ENCODE data around the gene SELENOI. TPM values are rescaled to one million over a fixed set of nuclear protein-coding genes. Genes with fewer than 3 reads are reported as not detected.

The SELENOI gene
- total and polyA plus RNA-seq, 2 donors, result 3.7 to 27.7 TPM

GRCh38 chr2:26394694-26395093 is 48.8 kb downstream of the SELENOI start:
- no peak for DNase-seq (ENCODE audit: extremely low spot score)
- no peaks in the 10 kb centered on the region for H3K36me3 ChIP-seq (ENCODE audit: insufficient read depth)
- H3K4me3 ChIP-seq (ENCODE audit: low read depth, low read length), result no peak overlapping the region
- H3K4me1 ChIP-seq (ENCODE audit: insufficient read depth), result no peaks in the 10 kb centered on the region
- no peak overlapping the region for H3K27ac ChIP-seq (ENCODE audit: low read depth)
- 91% methylated on average over 4 of the region's 4 CpGs for WGBS

GRCh38 chr2:26395394-26395793 is 49.5 kb downstream of the SELENOI start:
- no peaks in the 10 kb centered on the region for H3K36me3 ChIP-seq (ENCODE audit: insufficient read depth)
- DNase-seq (ENCODE audit: extremely low spot score), result no peak
- no peak overlapping the region for H3K4me3 ChIP-seq (ENCODE audit: low read depth, low read length)
- H3K27ac ChIP-seq (ENCODE audit: low read depth), result no peak overlapping the region
- 53% methylated on average over 4 of the region's 4 CpGs for WGBS
- no peaks in the 10 kb centered on the region for H3K4me1 ChIP-seq (ENCODE audit: insufficient read depth)

- DNase-seq (ENCODE audit: extremely low spot score), result no peak
- 90% methylated on average over 5 of the region's 5 CpGs for WGBS
- no peaks in the 10 kb centered on the region for H3K4me1 ChIP-seq (ENCODE audit: insufficient read depth)
- H3K36me3 ChIP-seq (ENCODE audit: insufficient read depth), result no peaks in the 10 kb centered on the region
- no peak overlapping the region for H3K4me3 ChIP-seq (ENCODE audit: low read depth, low read length)
- H3K27ac ChIP-seq (ENCODE audit: low read depth), result no peak overlapping the region
Measured at GRCh38 chr2:26396734-26397298, 50.9 kb downstream of the SELENOI start.

GRCh38 chr2:26399771-26400376 is 53.9 kb downstream of the SELENOI start:
- Histone ChIP-seq H3K36me3 (ENCODE audit: insufficient read depth) (no peaks in the 10 kb centered on the region), H3K4me1 (ENCODE audit: insufficient read depth) (no peaks in the 10 kb centered on the region), H3K27ac (ENCODE audit: low read depth) (no peak overlapping the region), H3K4me3 (ENCODE audit: low read depth, low read length) (no peak overlapping the region)
- no peak for DNase-seq (ENCODE audit: extremely low spot score)
- 45% methylated on average over 4 of the region's 4 CpGs for WGBS

GRCh38 chr2:26400723-26401122 is 54.8 kb downstream of the SELENOI start:
- WGBS, result 88% methylated on average over 5 of the region's 5 CpGs
- no peaks in the 10 kb centered on the region for H3K4me1 ChIP-seq (ENCODE audit: insufficient read depth)

GRCh38 chr2:26401739-26402541 is 56.0 kb downstream of the SELENOI start, which contains the start of gene DRC1:
Gene DRC1, plus strand, starts transcription at chr2:26401920. Its CDS starts 70 bp downstream, at chr2:26401990.
- Histone ChIP-seq H3K36me3 (ENCODE audit: insufficient read depth) (no peaks in the 10 kb centered on the region), H3K4me1 (ENCODE audit: insufficient read depth) (no peaks in the 10 kb centered on the region), H3K27ac (ENCODE audit: low read depth) (no peak within 1 kb of the TSS), H3K4me3 (ENCODE audit: low read depth, low read length) (peak within 1 kb of the TSS; percentile 14)
- 13% methylated on average over 63 of the region's 63 CpGs for WGBS
- DNase-seq (ENCODE audit: extremely low spot score), result peak; percentile 20

More at GRCh38 chr2:26400723-26401122, 54.8 kb downstream of the SELENOI start:
- no peaks in the 10 kb centered on the region for H3K36me3 ChIP-seq (ENCODE audit: insufficient read depth)
- no peak for DNase-seq (ENCODE audit: extremely low spot score)
- H3K4me3 ChIP-seq (ENCODE audit: low read depth, low read length), result no peak overlapping the region
- H3K27ac ChIP-seq (ENCODE audit: low read depth), result no peak overlapping the region

GRCh38 chr2:26407526-26407925 is 61.6 kb downstream of the SELENOI start:
- WGBS, result 43% methylated on average over 9 of the region's 9 CpGs
- no peaks in the 10 kb centered on the region for H3K4me1 ChIP-seq (ENCODE audit: insufficient read depth)
- DNase-seq (ENCODE audit: extremely low spot score), result no peak
- no peaks in the 10 kb centered on the region for H3K36me3 ChIP-seq (ENCODE audit: insufficient read depth)
- no peak overlapping the region for H3K27ac ChIP-seq (ENCODE audit: low read depth)
- H3K4me3 ChIP-seq (ENCODE audit: low read depth, low read length), result no peak overlapping the region

- no peak overlapping the region for H3K27ac ChIP-seq (ENCODE audit: low read depth)
- WGBS, result 49% methylated on average over 1 of the region's 1 CpG
- H3K4me3 ChIP-seq (ENCODE audit: low read depth, low read length), result no peak overlapping the region
- no peaks in the 10 kb centered on the region for H3K4me1 ChIP-seq (ENCODE audit: insufficient read depth)
- DNase-seq (ENCODE audit: extremely low spot score), result no peak
- H3K36me3 ChIP-seq (ENCODE audit: insufficient read depth), result no peaks in the 10 kb centered on the region
Measured at GRCh38 chr2:26409785-26410184, 63.8 kb downstream of the SELENOI start.

- Histone ChIP-seq H3K4me1 (ENCODE audit: insufficient read depth) (no peaks in the 10 kb centered on the region), H3K4me3 (ENCODE audit: low read depth, low read length) (no peak overlapping the region), H3K27ac (ENCODE audit: low read depth) (no peak overlapping the region), H3K36me3 (ENCODE audit: insufficient read depth) (no peaks in the 10 kb centered on the region)
- DNase-seq (ENCODE audit: extremely low spot score), result no peak
- WGBS, result 88% methylated on average over 2 of the region's 2 CpGs
Measured at GRCh38 chr2:26410764-26411243, 64.9 kb downstream of the SELENOI start.

GRCh38 chr2:26411419-26411818 is 65.5 kb downstream of the SELENOI start:
- Histone ChIP-seq H3K36me3 (ENCODE audit: insufficient read depth) (no peaks in the 10 kb centered on the region), H3K4me3 (ENCODE audit: low read depth, low read length) (no peak overlapping the region), H3K4me1 (ENCODE audit: insufficient read depth) (no peaks in the 10 kb centered on the region), H3K27ac (ENCODE audit: low read depth) (no peak overlapping the region)
- 94% methylated on average over 6 of the region's 6 CpGs for WGBS
- no peak for DNase-seq (ENCODE audit: extremely low spot score)

GRCh38 chr2:26412091-26412673 is 66.2 kb downstream of the SELENOI start:
- no peak for DNase-seq (ENCODE audit: extremely low spot score)
- WGBS, result 80% methylated on average over 10 of the region's 10 CpGs
- H3K27ac ChIP-seq (ENCODE audit: low read depth), result no peak overlapping the region
- no peak overlapping the region for H3K4me3 ChIP-seq (ENCODE audit: low read depth, low read length)
- H3K4me1 ChIP-seq (ENCODE audit: insufficient read depth), result no peaks in the 10 kb centered on the region
- H3K36me3 ChIP-seq (ENCODE audit: insufficient read depth), result no peaks in the 10 kb centered on the region

- no peaks in the 10 kb centered on the region for H3K36me3 ChIP-seq (ENCODE audit: insufficient read depth)
- no peak overlapping the region for H3K27ac ChIP-seq (ENCODE audit: low read depth)
- no peaks in the 10 kb centered on the region for H3K4me1 ChIP-seq (ENCODE audit: insufficient read depth)
- DNase-seq (ENCODE audit: extremely low spot score), result no peak
- 76% methylated on average over 3 of the region's 3 CpGs for WGBS
- no peak overlapping the region for H3K4me3 ChIP-seq (ENCODE audit: low read depth, low read length)
Measured at GRCh38 chr2:26414311-26414710, 68.4 kb downstream of the SELENOI start.

GRCh38 chr2:26421961-26422360 is 76.0 kb downstream of the SELENOI start:
- DNase-seq (ENCODE audit: extremely low spot score), result no peak
- no peaks in the 10 kb centered on the region for H3K4me1 ChIP-seq (ENCODE audit: insufficient read depth)
- no peaks in the 10 kb centered on the region for H3K36me3 ChIP-seq (ENCODE audit: insufficient read depth)
- H3K4me3 ChIP-seq (ENCODE audit: low read depth, low read length), result no peak overlapping the region
- WGBS, result 88% methylated on average over 5 of the region's 5 CpGs
- H3K27ac ChIP-seq (ENCODE audit: low read depth), result no peak overlapping the region

Data from urinary bladder (tissue), 4 donors.